Measurements from ENCODE around the gene HIC1.
A peak's percentile ranks its signal among the peaks of the same experiment; 100 is the strongest.

HIC1 gene

DNA sequence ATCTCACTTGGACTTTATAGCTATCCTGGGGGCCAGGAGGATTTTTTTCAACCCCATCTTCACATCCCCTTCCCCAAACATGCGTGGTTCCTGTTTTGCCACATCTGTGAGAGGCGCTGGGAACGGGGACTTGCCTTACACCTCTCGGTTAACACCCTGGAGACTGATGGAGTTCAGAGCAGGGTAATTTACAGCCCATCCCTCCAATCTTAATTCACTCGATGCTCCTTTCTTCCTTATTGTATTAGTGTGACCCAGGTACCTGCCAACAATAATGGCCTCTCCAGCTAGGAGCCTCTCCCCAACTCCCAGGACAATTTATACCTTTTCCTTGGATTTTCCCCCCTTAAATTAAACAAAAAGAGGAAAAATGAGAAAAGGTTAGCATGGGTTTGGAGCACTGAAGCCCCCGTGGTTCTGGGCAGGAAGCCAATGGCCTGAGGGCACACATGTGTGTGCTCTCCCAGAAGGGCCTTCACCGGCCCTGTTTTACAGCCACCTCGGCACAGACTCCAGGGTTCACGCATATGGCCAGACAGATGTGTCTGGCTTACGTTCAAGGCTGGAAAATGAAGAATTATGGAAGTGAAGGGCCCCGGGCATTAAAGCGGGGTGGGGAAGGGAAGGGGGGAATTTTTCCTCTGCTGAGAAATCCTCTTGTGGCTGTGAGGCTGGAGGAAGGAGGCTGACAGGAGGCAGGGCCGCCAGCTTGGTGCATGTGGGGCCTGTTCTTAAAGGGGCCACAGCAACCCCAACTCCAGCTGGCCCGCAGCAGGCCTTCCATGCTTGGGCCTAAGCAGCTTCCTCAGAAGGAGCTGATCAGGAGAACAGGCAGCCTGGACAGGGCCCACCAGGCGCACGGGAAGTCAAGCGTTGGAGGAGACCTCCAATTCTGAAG, 21.4 kb downstream of the HIC1 start:
- no peak for DNase-seq (ENCODE audit: low read depth)

DNA sequence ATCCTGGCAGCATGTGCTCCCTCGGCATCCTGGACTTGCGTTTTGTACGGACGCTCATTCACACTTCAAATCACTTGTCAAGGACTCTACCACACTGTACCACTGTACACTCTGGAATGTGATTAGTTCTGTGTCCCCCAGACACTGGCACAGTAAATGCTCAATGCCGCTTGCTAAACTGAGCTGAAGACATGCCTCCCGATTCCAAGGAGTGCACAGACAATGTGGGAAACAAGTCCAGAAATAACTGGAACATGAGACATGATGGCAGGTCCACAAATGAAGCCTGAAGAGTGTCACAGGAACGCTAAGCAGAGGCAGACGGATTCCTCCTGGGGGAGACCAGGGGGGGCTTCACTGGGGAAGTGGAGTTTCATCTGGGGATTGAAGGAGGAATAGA, 22.1 kb downstream of the HIC1 start:
- DNase-seq (ENCODE audit: low read depth) = no peak

- DNase-seq (ENCODE audit: low read depth) = no peak
Observed at GRCh38 chr17:2081564-2081963, 26.7 kb downstream of the HIC1 start.

GRCh38 chr17:2082003-2082781, 27.3 kb downstream of the HIC1 start:
- DNase-seq (ENCODE audit: low read depth) = no peak

DNA sequence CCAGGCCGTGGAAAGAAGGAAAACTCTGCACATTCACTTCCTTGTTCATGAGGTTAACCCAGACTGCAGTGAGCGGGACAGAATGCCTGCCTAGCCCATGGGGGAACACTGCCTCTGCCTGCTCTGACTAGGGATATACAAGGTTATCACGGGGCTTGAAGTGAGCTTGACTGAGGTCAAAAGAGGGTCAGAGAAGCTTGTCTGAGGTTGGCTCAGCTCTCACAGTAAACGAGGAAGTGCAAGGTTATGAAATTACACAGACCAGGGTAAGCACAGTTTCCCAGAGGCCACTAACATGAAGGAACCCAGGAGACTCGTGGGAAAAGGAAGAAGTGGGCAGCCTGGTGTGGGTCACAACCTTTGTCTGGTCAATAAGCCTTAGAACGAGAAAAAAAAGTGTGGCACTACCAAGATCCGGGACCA, 28.7 kb downstream of the HIC1 start:
- DNase-seq (ENCODE audit: low read depth) = no peak

DNA sequence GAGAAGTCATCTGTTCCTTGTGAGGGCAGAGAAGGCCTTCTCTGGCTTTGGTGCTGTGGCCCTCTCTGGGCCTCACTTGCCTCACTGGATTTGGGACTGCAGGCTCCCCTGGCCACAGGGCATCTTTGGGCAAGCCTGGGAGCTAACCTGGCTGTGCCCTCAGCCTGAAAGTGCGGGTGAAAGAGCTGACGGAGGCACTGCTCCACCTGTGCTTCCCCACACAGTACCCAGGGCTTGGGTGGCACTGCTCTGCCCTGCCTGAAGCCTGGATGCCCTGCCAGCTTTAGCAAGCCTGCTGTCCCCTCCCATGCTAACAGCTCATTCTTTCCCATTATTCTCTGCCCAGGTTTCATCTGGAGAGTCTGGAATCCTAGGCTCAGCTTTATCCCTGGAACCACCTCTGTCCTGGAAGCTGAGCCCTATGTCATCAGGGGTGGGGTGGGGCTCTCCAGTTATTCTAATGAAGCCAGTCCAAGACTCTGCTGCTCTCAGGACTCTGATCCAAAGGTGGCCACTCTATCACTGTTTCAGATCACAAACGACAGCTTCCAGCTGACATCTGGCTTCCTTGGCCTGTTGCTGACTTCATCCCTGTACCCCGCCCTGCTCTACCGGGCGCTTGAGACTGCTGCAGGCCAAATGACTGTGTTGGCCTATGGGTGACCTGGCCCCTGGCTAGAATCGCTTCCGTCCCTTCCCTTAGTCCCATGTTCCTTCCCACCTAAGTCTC, 29.3 kb downstream of the HIC1 start:
- DNase-seq (ENCODE audit: low read depth) = no peak

GRCh38 chr17:2084766-2085647, 30.1 kb downstream of the HIC1 start:
- no peak for DNase-seq (ENCODE audit: low read depth)

- DNase-seq (ENCODE audit: low read depth) = no peak
Observed at GRCh38 chr17:2085648-2085949, 30.7 kb downstream of the HIC1 start.

DNA sequence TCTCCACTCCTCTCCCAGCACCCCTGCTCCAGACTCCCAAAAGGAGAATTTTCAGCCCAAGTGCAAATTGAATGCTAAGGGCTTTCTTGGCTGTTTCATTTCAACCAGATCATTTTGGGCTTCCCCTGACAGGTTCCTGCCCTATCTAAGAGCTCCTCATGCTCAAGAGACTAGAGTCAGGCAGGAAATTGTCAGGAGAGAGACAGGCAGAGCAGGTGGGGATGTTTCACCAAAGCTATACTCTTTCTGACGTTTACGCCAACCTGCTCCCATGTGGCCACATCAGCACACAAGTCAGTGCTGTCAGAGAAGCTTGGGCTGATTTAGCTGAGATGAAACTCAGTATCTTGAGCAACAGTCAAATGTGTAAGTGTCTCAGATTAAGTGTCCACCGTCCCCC, 31.4 kb downstream of the HIC1 start:
- DNase-seq (ENCODE audit: low read depth) = no peak

DNA sequence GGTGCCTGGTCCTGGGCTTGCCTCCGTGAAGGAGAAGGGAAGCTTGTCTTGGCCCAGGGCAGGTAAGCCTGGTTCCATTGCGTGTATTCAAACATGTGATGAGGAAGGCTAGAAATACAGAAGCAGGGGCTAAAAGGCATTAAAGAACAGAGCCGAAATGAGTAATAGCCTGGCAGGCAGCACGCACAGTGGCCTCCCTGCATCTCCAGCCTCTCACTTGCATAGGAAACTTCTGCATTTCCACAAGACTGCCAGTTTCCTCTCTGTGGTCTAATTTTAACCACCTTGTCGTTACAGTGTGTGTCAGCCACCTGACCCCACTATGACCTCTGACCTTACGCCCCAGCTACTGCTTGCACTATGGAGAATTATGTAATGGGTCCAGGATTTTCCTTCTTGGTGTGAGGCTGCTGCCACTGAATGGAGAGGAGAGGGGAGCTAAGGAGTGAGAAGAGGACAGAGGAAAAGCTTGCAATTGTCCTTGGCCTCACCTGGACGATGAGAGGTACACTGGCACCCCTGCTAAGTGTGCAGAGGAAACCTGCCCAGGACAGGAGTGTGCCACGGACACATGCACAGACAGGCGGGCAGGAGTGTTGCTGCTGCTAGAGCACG, 32.8 kb downstream of the HIC1 start:
- no peak for DNase-seq (ENCODE audit: low read depth)

DNA sequence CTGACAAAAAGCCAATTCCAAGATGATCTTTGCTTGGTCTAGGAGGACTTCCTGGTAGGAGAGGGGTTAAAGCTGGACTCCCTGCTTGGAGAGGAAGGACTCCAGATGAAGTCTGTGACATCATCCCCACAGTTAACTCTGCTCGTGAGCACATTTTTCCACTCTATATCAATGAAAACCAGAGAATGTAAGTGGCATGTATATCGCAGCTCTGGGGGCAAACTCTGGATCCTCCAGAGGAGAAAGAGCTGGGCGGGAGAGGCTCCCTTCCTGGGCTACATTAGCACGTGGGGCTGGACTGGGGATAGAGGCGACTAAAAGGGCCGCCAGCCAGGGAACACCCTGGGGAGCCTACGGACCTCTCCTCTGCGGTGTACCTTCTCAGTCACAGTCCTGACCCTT, 34.1 kb downstream of the HIC1 start:
- no peak for DNase-seq (ENCODE audit: low read depth)

DNA sequence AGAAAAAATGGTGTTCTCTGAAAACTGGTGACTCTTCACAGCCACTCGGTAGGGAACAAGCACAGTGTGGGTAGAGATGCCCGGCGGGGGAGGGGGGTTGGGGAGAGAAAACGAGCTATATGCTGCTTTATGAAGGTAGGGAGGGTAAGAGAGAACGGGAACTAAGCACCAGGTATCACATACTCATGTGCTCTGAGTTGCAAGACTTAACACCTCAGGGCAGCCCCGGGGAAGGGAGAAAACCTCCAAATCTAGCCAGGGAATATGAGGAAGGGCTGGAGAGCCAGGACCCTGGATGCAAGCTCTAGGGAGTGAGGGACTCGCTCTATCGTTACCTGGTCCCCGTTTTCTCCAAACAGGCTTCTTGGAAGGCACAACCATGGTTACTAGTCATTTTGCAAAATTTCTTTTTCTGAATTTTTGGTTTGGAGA, 35.3 kb downstream of the HIC1 start:
- DNase-seq (ENCODE audit: low read depth) = no peak

DNA sequence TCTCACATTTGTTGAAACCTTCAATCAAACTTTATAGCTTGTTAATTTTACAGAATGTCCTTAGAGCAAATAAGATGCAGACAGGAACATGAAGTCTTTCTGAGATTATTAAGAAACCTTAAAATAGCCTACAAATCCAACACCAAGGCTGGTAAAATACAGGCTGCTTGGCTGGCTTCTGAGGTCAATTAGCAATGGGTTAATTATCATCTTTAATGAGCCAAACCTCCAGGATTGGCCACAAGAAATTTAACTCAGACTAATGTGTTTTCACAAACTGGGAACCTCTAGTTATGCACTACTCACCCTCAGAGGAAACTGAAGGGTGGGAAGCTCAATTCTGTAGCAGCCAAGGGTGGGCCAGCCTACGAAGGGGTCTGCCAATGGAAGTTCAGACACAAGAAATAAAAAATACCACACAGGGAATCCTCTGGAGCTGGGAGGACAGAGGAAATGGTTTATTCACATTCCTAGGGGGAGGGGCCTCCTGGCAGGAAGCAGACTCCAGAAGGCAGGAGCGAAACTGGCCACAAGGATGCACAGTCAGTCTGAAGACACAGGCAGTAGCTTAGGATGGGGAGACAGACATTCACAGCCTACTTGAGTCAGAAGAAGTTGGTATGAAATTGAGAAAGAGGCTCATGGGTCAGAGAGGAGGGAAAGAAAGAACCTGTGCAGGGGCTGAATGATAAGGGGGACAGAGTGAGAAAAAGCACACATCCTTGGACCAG, 36.1 kb downstream of the HIC1 start:
- DNase-seq (ENCODE audit: low read depth) = peak; percentile 70

GRCh38 chr17:2092253-2092652, 37.4 kb downstream of the HIC1 start:
- DNase-seq (ENCODE audit: low read depth) = no peak

- no peak for DNase-seq (ENCODE audit: low read depth)
Observed at GRCh38 chr17:2093349-2093748, 38.4 kb downstream of the HIC1 start.

- no peak for DNase-seq (ENCODE audit: low read depth)
Observed at GRCh38 chr17:2094891-2095535, 40.1 kb downstream of the HIC1 start.

GRCh38 chr17:2095536-2095910, 40.6 kb downstream of the HIC1 start:
- DNase-seq (ENCODE audit: low read depth) = no peak

- DNase-seq (ENCODE audit: low read depth) = no peak
Observed at GRCh38 chr17:2101448-2102257, 46.8 kb downstream of the HIC1 start.

All from HS-5 (cell line).